ENCODE measurements around the gene CNOT11.
"Not testable (repeated sequence)": the region's sequence is repeated elsewhere in the genome, so short reads cannot be mapped to it uniquely, and the experiment has no call there.

Gene CNOT11

GRCh38 chr2:101252408-101253012, at the start of gene CNOT11:
TSS of gene CNOT11 (plus strand) at chr2:101252886. CDS start at chr2:101252965, 79 bp downstream.
- peak; percentile 83 for DNase-seq

- no peak for DNase-seq
These were observed 48.1 kb upstream of the CNOT11 start for GRCh38 chr2:101204400-101205115.

- DNase-seq = peak; percentile 7
These were observed 46.9 kb upstream of the CNOT11 start for GRCh38 chr2:101205521-101206479.

- DNase-seq = no peak
These were observed 43.9 kb upstream of the CNOT11 start for GRCh38 chr2:101208830-101209229.

GRCh38 chr2:101219246-101219645, 33.4 kb upstream of the CNOT11 start:
- no peak for DNase-seq

GRCh38 chr2:101220091-101220490, 32.6 kb upstream of the CNOT11 start:
- DNase-seq = not testable (repeated sequence)

- DNase-seq = peak; percentile 79
These were observed 28.9 kb upstream of the CNOT11 start for GRCh38 chr2:101223814-101224231.

GRCh38 chr2:101230541-101231001, 22.1 kb upstream of the CNOT11 start:
- no peak for DNase-seq

- DNase-seq = no peak
These were observed 21.4 kb upstream of the CNOT11 start for GRCh38 chr2:101231240-101231639.

GRCh38 chr2:101231937-101232730, 20.6 kb upstream of the CNOT11 start:
- DNase-seq = no peak

GRCh38 chr2:101232770-101233169, 19.9 kb upstream of the CNOT11 start:
- peak; percentile 54 for DNase-seq

- no peak for DNase-seq
These were observed 18.3 kb upstream of the CNOT11 start for GRCh38 chr2:101234169-101234938.

- DNase-seq = not testable (repeated sequence)
These were observed 16.7 kb upstream of the CNOT11 start for GRCh38 chr2:101235956-101236355.

GRCh38 chr2:101237944-101238343, 14.7 kb upstream of the CNOT11 start:
- not testable (repeated sequence) for DNase-seq

- no peak for DNase-seq
These were observed 13.5 kb upstream of the CNOT11 start for GRCh38 chr2:101238930-101239759.

- DNase-seq = not testable (repeated sequence)
These were observed 12.9 kb upstream of the CNOT11 start for GRCh38 chr2:101239760-101240118.

- not testable (repeated sequence) for DNase-seq
These were observed 12.0 kb upstream of the CNOT11 start for GRCh38 chr2:101240694-101241093.

- DNase-seq = no peak
These were observed 11.5 kb upstream of the CNOT11 start for GRCh38 chr2:101241158-101241557.

GRCh38 chr2:101244373-101244772, 8.3 kb upstream of the CNOT11 start:
- DNase-seq = not testable (repeated sequence)

- not testable (repeated sequence) for DNase-seq
These were observed 7.8 kb upstream of the CNOT11 start for GRCh38 chr2:101244899-101245298.

- not testable (repeated sequence) for DNase-seq
These were observed 7.2 kb upstream of the CNOT11 start for GRCh38 chr2:101245468-101245867.

Measured in NCI-H2029 treated with DMSO at 0.1 percent for 48 hours (cell line).